ENCODE measurements around the gene CACNA1H. TPM values are rescaled to one million over a fixed set of nuclear protein-coding genes. Genes with fewer than 3 reads are reported as not detected.

Gene CACNA1H
- total and polyA plus RNA-seq, 3 donors from 2014 or later: 41.1 to 69.0 (median 55.9) TPM

GRCh38 chr16:1262846-1263221 is 109.9 kb downstream of the CACNA1H start:
- H3K27me3 ChIP-seq: no peaks in the 10 kb centered on the region
- H3K36me3 ChIP-seq (ENCODE audit: low read depth, missing control alignments): no peaks in the 10 kb centered on the region
- no peak for DNase-seq
- no peaks in the 10 kb centered on the region for H3K9me3 ChIP-seq
- TF ChIP-seq POLR2A (IDR thresholded peaks at IDR 0.05) (no peak), CTCF (IDR thresholded peaks at IDR 0.05) (no peak)
- H3K4me3 ChIP-seq: no peak overlapping the region
- 85 to 89% methylated on average over 5 to 9 of the region's 9 CpGs for WGBS, 2 donors
- no peaks in the 10 kb centered on the region for H3K4me1 ChIP-seq
- no peak overlapping the region for H3K27ac ChIP-seq
- intact Hi-C loops (cut with DNase I; ENCODE audit: low total_unique reads): no loop called here

GRCh38 chr16:1263591-1264344 is 110.9 kb downstream of the CACNA1H start:
- Histone ChIP-seq H3K4me1 (no peaks in the 10 kb centered on the region), H3K27ac (no peak overlapping the region), H3K4me3 (no peak overlapping the region), H3K27me3 (no peaks in the 10 kb centered on the region), H3K36me3 (ENCODE audit: low read depth, missing control alignments) (no peaks in the 10 kb centered on the region), H3K9me3 (no peaks in the 10 kb centered on the region)
- DNase-seq: no peak
- TF ChIP-seq POLR2A (IDR thresholded peaks at IDR 0.05): no peak
- intact Hi-C loops (cut with DNase I; ENCODE audit: low total_unique reads): no loop called here
- WGBS, 2 donors: 54 to 68% methylated on average over 3 to 15 of the region's 15 CpGs

- DNase-seq: no peak
- no peak overlapping the region for H3K4me3 ChIP-seq
- intact Hi-C loops (cut with DNase I; ENCODE audit: low total_unique reads): no loop called here
- no peaks in the 10 kb centered on the region for H3K36me3 ChIP-seq (ENCODE audit: low read depth, missing control alignments)
- 76 to 79% methylated on average over 16 of the region's 16 CpGs for WGBS, 2 donors
- H3K27ac ChIP-seq: no peak overlapping the region
- H3K27me3 ChIP-seq: no peaks in the 10 kb centered on the region
- H3K4me1 ChIP-seq: no peaks in the 10 kb centered on the region
- H3K9me3 ChIP-seq: no peaks in the 10 kb centered on the region
- no peak for TF ChIP-seq POLR2A (IDR thresholded peaks at IDR 0.05)
- TF ChIP-seq CTCF (IDR thresholded peaks at IDR 0.05): no peak
These were observed 111.6 kb downstream of the CACNA1H start for GRCh38 chr16:1264345-1265089.

GRCh38 chr16:1265090-1265630 is 112.3 kb downstream of the CACNA1H start:
- no peaks in the 10 kb centered on the region for H3K27me3 ChIP-seq
- no peaks in the 10 kb centered on the region for H3K4me1 ChIP-seq

More at GRCh38 chr16:1265090-1265630, 112.3 kb downstream of the CACNA1H start:
- no peak overlapping the region for H3K27ac ChIP-seq
- H3K36me3 ChIP-seq (ENCODE audit: low read depth, missing control alignments): no peaks in the 10 kb centered on the region
- TF ChIP-seq POLR2A (IDR thresholded peaks at IDR 0.05) (no peak), CTCF (IDR thresholded peaks at IDR 0.05) (no peak)
- no peak overlapping the region for H3K4me3 ChIP-seq
- 75 to 91% methylated on average over 3 to 13 of the region's 13 CpGs for WGBS, 2 donors
- no peak for DNase-seq
- H3K9me3 ChIP-seq: no peaks in the 10 kb centered on the region
- intact Hi-C loops (cut with DNase I; ENCODE audit: low total_unique reads): no loop called here

Measured in testis (tissue), 3 donors.